ENCODE data around the gene ZNF30.
"Not testable (repeated sequence)": the region's sequence is repeated elsewhere in the genome, so short reads cannot be mapped to it uniquely, and the experiment has no call there.

Gene ZNF30

DNA sequence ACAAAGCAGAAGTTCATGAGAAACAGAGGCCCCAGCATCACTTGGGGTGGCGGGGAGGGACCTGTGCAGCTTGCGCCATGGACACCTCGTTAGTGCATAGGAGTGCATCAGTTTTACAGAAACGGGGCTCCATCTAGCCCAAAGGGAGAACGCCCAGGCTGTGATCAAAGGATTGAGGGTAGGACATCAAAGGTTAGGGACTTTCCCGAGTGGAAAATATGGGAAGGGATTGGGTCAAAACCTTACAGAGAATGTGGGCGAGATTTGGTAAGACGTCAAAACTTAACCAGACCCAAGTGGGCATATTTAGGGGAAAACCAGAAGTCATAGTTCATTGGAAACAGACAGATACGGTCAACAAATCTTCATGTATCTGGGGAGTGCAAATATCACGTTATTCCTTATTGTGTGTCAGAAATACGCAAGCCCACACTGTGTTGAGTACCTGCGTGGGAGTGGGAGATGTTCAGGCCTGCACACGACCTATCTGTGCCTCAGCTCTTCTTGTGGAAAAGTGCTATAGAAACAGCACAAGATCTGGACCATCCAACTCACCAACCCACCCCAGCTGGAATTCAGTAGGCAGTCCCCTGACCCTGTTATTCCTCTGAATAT, 64.0 kb downstream of the ZNF30 start:
- no peak for DNase-seq

- no peak for DNase-seq
Observed at GRCh38 chr19:34991542-34992333, 65.0 kb downstream of the ZNF30 start.

DNA sequence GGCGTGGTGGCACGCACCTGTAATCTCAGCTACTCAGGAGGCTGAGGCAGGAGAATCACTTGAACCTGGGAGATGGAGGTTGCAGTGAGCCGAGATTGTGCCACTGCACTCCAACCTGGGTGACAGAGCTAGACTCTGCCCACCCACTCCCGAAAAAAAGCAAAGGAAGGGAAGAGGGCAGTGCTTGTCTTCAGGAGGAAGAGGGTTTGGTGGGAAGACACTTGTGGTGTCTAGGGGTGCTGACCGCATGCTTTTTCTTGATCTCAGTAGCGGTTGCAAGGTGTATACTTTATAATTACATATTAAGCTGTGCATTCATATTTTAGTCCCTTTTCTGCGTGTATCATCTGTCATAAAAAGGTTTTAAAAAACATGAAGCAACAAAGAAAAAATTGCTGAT, 65.9 kb downstream of the ZNF30 start:
- not testable (repeated sequence) for DNase-seq

- DNase-seq, result no peak
Observed at GRCh38 chr19:34994286-34994642, 67.6 kb downstream of the ZNF30 start.

Data from fibroblast of skin of right biceps (primary cell).